WTC11 (cell line): ENCODE data around the gene C5orf58. TPM values are rescaled to one million over a fixed set of nuclear protein-coding genes. Genes with fewer than 3 reads are reported as not detected.

Experiments used
- ATAC-seq: fragments of 200-7000 bp; cut with Tn5 transposase; 2 replicates; pipeline ENCODE4 v1.10.0; 2021; ENCODE audit warnings: mild to moderate bottlenecking, moderate library complexity
- CTCF ChIA-PET: fragments of 300-600 bp; sonication (Branson Sonifier 250); formaldehyde crosslinking; loops from one replicate; lab custom pipeline; 2021; ENCODE audit warnings: antibody characterized with exemption; lab: Charles Lee
- POLR2A ChIA-PET: fragments of 350-600 bp; sonication (Branson Sonifier 250); formaldehyde crosslinking; loops from one replicate; lab custom pipeline; 2021; ENCODE audit warnings: antibody characterized with exemption; lab: Charles Lee
- DNase-seq: peaks from one replicate; pipeline ENCODE4 v3.0.0; 2021; ENCODE audit warnings: low spot score
- H3K27ac Mint-ChIP-seq: 2 replicates; pipeline ENCODE4 v1.8.0; 2021; ENCODE audit warnings: mixed read lengths
- H3K27me3 Mint-ChIP-seq: 2 replicates; pipeline ENCODE4 v1.8.0; 2021; ENCODE audit warnings: low read depth, mild to moderate bottlenecking, moderate library complexity, mixed read lengths
- H3K36me3 Mint-ChIP-seq: 2 replicates; pipeline ENCODE4 v1.8.0; 2021; ENCODE audit warnings: mixed read lengths
- H3K4me1 Mint-ChIP-seq: 2 replicates; pipeline ENCODE4 v1.8.0; 2022; ENCODE audit warnings: mixed read lengths
- H3K4me3 Mint-ChIP-seq: 2 replicates; pipeline ENCODE4 v1.8.0; 2021; ENCODE audit warnings: mild to moderate bottlenecking, moderate library complexity, mixed read lengths
- H3K9me3 Mint-ChIP-seq: 2 replicates; pipeline ENCODE4 v1.8.0; 2021; ENCODE audit warnings: mixed read lengths
- CBFB ChIP-seq: sonication (generic); formaldehyde crosslinking; IDR thresholded peaks from 2 replicates; pipeline ENCODE4 v1.8.1; 2022; ENCODE audit warnings: mild to moderate bottlenecking, low read depth, missing genetic modification reagents
- EMX1 ChIP-seq: fragments of 250-450 bp; sonication (Bioruptor Pico); IDR thresholded peaks from 2 replicates; pipeline ENCODE4 v1.8.0; 2021; ENCODE audit warnings: mild to moderate bottlenecking
- ESRRA ChIP-seq: sonication (generic); formaldehyde crosslinking; IDR thresholded peaks from 2 replicates; pipeline ENCODE4 v1.8.1; 2022; ENCODE audit warnings: mild to moderate bottlenecking, missing genetic modification reagents, borderline replicate concordance
- IRF2 ChIP-seq: sonication (generic); formaldehyde crosslinking; IDR thresholded peaks from 2 replicates; pipeline ENCODE4 v1.8.0; 2022; ENCODE audit warnings: low read depth, missing genetic modification reagents, borderline replicate concordance
- JUN ChIP-seq: sonication (generic); formaldehyde crosslinking; IDR thresholded peaks from 2 replicates; pipeline ENCODE4 v1.8.0; 2023; ENCODE audit warnings: mild to moderate bottlenecking, missing genetic modification reagents
- NR2C2 ChIP-seq: sonication (generic); formaldehyde crosslinking; IDR thresholded peaks from 2 replicates; pipeline ENCODE4 v1.8.0; 2022; ENCODE audit warnings: mild to moderate bottlenecking, missing genetic modification reagents
- PRRX2 ChIP-seq: fragments of 250-450 bp; sonication (Bioruptor Pico); IDR thresholded peaks from 2 replicates; pipeline ENCODE4 v1.8.0; 2021; ENCODE audit warnings: mild to moderate bottlenecking
- SOX15 ChIP-seq: fragments of 250-450 bp; sonication (Bioruptor Pico); IDR thresholded peaks from 2 replicates; pipeline ENCODE4 v1.9.0; 2021; ENCODE audit warnings: mild to moderate bottlenecking
- TP53 ChIP-seq: sonication (generic); formaldehyde crosslinking; IDR thresholded peaks from 2 replicates; pipeline ENCODE4 v1.8.1; 2023; ENCODE audit warnings: mild to moderate bottlenecking, missing genetic modification reagents
- ZNF138 ChIP-seq: sonication (generic); formaldehyde crosslinking; conservative IDR thresholded peaks from 2 replicates; pipeline ENCODE4 v1.8.1; 2022; ENCODE audit warnings: mild to moderate bottlenecking, moderate library complexity, missing genetic modification reagents
- ZNF232 ChIP-seq: sonication (generic); formaldehyde crosslinking; IDR thresholded peaks from 2 replicates; pipeline ENCODE4 v1.8.0; 2022; ENCODE audit warnings: mild to moderate bottlenecking, missing genetic modification reagents
- ZNF317 ChIP-seq: sonication (generic); formaldehyde crosslinking; IDR thresholded peaks from 2 replicates; pipeline ENCODE4 v1.8.1; 2023; ENCODE audit warnings: low read depth, mild to moderate bottlenecking, moderate library complexity, missing genetic modification reagents, borderline replicate concordance
- ZNF396 ChIP-seq: fragments of 250-450 bp; sonication (Bioruptor Pico); IDR thresholded peaks from 2 replicates; pipeline ENCODE4 v1.8.0; 2021; ENCODE audit warnings: mild to moderate bottlenecking, moderate library complexity, borderline replicate concordance
- ZNF416 ChIP-seq: fragments of 250-450 bp; sonication (Bioruptor Pico); IDR thresholded peaks from 2 replicates; pipeline ENCODE4 v1.9.0; 2021; ENCODE audit warnings: mild to moderate bottlenecking, inconsistent platforms
- ZNF671 ChIP-seq: fragments of 250-450 bp; sonication (Bioruptor Pico); IDR thresholded peaks from 2 replicates; pipeline ENCODE4 v1.8.0; 2021; ENCODE audit warnings: mild to moderate bottlenecking
- total RNA-seq: library from RNA; stranded (reverse); gene quantifications from 3 replicates; pipeline ENCODE4 v1.2.3, GENCODE V29; 2021
- TF ChIP-seq, protein P1 (sequence below): fragments of 200-600 bp; IDR thresholded peaks from 2 replicates; pipeline ENCODE4 v1.8.0; 2022; ENCODE audit warnings: antibody characterized with exemption
- TF ChIP-seq, protein P2 (sequence below): sonication (generic); formaldehyde crosslinking; IDR thresholded peaks from 2 replicates; pipeline ENCODE4 v1.8.1; 2023; ENCODE audit warnings: mild to moderate bottlenecking, moderate library complexity, missing genetic modification reagents
- TF ChIP-seq, protein P3 (sequence below): fragments of 250-450 bp; sonication (Bioruptor Pico); IDR thresholded peaks from 2 replicates; pipeline ENCODE4 v2.1.2; 2022; ENCODE audit warnings: mild to moderate bottlenecking, moderate library complexity
- TF ChIP-seq, protein P4 (sequence below): sonication (generic); formaldehyde crosslinking; IDR thresholded peaks from 2 replicates; pipeline ENCODE4 v1.8.0; 2022; ENCODE audit warnings: missing genetic modification reagents
- TF ChIP-seq, protein P5 (sequence below): sonication (generic); formaldehyde crosslinking; IDR thresholded peaks from 2 replicates; pipeline ENCODE4 v1.8.1; 2023; ENCODE audit warnings: mild to moderate bottlenecking, missing genetic modification reagents
- TF ChIP-seq, protein P6 (sequence below): sonication (generic); formaldehyde crosslinking; IDR thresholded peaks from 2 replicates; pipeline ENCODE4 v1.8.1; 2022; ENCODE audit warnings: mild to moderate bottlenecking, moderate library complexity, missing genetic modification reagents

C5orf58 gene
- total RNA-seq, 1 experiment from 2014 or later, result 2.0 TPM

DNA sequence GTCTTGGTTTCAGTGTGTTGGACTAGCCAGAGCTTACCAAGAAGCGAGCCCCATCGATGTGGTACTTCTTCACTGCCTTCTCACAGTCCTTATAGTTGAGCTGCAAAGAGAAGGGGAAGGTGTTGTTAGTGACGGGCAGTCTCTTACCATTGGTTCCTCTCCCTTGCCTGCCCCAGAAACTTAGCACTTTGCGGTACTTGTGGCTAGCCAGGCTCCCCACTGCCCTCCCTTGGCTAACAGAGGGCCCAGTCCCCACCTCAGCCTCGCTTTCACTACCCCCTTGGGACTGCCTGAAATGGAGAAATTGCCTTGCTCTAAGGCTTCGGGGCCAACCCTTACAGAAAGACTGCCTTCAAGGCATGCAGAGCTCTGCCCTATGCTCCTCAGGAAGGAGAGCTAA, 60.5 kb downstream of the C5orf58 start:
- peaks cover 12% of the 10 kb centered on the region for H3K27me3 Mint-ChIP-seq
- ChIA-PET CTCF (interaction anchor here (0.8 to 2.2 kb wide), 3 partner anchors 10 to 111 kb away, joined by 4 to 11 read pairs (median 6); no protein-coding TSS in a partner anchor), POLR2A (no interaction called here)
- H3K9me3 Mint-ChIP-seq, result peaks cover 19% of the 10 kb centered on the region
- DNase-seq, result no peak
- H3K27ac Mint-ChIP-seq, result no peak overlapping the region
- TF ChIP-seq ZNF317 (CRISPR knock-in tag) (no peak), NR2C2 (CRISPR knock-in tag) (no peak), CBFB (CRISPR knock-in tag) (no peak), ZNF416 (CRISPR knock-in tag) (no peak)
- TF ChIP-seq, protein P1, sequence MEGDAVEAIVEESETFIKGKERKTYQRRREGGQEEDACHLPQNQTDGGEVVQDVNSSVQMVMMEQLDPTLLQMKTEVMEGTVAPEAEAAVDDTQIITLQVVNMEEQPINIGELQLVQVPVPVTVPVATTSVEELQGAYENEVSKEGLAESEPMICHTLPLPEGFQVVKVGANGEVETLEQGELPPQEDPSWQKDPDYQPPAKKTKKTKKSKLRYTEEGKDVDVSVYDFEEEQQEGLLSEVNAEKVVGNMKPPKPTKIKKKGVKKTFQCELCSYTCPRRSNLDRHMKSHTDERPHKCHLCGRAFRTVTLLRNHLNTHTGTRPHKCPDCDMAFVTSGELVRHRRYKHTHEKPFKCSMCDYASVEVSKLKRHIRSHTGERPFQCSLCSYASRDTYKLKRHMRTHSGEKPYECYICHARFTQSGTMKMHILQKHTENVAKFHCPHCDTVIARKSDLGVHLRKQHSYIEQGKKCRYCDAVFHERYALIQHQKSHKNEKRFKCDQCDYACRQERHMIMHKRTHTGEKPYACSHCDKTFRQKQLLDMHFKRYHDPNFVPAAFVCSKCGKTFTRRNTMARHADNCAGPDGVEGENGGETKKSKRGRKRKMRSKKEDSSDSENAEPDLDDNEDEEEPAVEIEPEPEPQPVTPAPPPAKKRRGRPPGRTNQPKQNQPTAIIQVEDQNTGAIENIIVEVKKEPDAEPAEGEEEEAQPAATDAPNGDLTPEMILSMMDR, result no peak
- TF ChIP-seq, protein P2, sequence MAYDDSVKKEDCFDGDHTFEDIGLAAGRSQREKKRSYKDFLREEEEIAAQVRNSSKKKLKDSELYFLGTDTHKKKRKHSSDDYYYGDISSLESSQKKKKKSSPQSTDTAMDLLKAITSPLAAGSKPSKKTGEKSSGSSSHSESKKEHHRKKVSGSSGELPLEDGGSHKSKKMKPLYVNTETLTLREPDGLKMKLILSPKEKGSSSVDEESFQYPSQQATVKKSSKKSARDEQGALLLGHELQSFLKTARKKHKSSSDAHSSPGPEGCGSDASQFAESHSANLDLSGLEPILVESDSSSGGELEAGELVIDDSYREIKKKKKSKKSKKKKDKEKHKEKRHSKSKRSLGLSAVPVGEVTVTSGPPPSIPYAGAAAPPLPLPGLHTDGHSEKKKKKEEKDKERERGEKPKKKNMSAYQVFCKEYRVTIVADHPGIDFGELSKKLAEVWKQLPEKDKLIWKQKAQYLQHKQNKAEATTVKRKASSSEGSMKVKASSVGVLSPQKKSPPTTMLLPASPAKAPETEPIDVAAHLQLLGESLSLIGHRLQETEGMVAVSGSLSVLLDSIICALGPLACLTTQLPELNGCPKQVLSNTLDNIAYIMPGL, result no peak
- TF ChIP-seq, protein P3, sequence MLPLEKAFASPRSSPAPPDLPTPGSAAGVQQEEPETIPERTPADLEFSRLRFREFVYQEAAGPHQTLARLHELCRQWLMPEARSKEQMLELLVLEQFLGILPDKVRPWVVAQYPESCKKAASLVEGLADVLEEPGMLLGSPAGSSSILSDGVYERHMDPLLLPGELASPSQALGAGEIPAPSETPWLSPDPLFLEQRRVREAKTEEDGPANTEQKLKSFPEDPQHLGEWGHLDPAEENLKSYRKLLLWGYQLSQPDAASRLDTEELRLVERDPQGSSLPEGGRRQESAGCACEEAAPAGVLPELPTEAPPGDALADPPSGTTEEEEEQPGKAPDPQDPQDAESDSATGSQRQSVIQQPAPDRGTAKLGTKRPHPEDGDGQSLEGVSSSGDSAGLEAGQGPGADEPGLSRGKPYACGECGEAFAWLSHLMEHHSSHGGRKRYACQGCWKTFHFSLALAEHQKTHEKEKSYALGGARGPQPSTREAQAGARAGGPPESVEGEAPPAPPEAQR (CRISPR knock-in tag), result no peak
- no peak overlapping the region for H3K4me3 Mint-ChIP-seq
- ATAC-seq, result peak; percentile 74
- H3K4me1 Mint-ChIP-seq, result peaks cover 15% of the 10 kb centered on the region
- peaks cover 20% of the 10 kb centered on the region for H3K36me3 Mint-ChIP-seq

DNA sequence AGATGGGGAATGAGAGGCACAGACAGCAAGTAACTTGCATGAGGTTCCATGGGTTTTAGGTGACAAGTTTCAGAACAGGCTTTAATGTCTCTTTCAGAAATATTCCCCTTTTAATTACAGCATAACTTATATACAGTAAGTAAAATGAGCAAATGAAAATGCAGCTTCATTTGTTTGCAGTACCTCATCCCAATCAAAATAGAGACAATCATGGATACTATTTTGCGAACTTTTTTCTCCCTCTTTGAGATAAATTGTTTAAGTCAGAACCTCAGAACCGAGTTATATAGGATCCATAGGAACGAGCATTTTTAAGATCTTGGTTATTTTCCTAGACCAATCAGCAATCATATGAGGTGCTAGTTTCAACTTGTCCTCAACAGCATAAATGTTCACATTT, 61.3 kb downstream of the C5orf58 start:
- no peak for TF ChIP-seq IRF2 (CRISPR knock-in tag)
- TF ChIP-seq, protein P4, sequence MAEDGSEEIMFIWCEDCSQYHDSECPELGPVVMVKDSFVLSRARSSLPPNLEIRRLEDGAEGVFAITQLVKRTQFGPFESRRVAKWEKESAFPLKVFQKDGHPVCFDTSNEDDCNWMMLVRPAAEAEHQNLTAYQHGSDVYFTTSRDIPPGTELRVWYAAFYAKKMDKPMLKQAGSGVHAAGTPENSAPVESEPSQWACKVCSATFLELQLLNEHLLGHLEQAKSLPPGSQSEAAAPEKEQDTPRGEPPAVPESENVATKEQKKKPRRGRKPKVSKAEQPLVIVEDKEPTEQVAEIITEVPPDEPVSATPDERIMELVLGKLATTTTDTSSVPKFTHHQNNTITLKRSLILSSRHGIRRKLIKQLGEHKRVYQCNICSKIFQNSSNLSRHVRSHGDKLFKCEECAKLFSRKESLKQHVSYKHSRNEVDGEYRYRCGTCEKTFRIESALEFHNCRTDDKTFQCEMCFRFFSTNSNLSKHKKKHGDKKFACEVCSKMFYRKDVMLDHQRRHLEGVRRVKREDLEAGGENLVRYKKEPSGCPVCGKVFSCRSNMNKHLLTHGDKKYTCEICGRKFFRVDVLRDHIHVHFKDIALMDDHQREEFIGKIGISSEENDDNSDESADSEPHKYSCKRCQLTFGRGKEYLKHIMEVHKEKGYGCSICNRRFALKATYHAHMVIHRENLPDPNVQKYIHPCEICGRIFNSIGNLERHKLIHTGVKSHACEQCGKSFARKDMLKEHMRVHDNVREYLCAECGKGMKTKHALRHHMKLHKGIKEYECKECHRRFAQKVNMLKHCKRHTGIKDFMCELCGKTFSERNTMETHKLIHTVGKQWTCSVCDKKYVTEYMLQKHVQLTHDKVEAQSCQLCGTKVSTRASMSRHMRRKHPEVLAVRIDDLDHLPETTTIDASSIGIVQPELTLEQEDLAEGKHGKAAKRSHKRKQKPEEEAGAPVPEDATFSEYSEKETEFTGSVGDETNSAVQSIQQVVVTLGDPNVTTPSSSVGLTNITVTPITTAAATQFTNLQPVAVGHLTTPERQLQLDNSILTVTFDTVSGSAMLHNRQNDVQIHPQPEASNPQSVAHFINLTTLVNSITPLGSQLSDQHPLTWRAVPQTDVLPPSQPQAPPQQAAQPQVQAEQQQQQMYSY (CRISPR knock-in tag), result no peak
- no peak overlapping the region for H3K27ac Mint-ChIP-seq
- H3K9me3 Mint-ChIP-seq, result peaks cover 17% of the 10 kb centered on the region
- H3K4me3 Mint-ChIP-seq, result no peak overlapping the region
- no peak for ATAC-seq
- H3K4me1 Mint-ChIP-seq, result peaks cover 15% of the 10 kb centered on the region
- H3K27me3 Mint-ChIP-seq, result peaks cover 8% of the 10 kb centered on the region; the same call in 1 of the 2 replicates
- POLR2A ChIA-PET, result no interaction called here
- CTCF ChIA-PET, result interaction anchor here (0.8 to 2.2 kb wide), 2 partner anchors 9 to 28 kb away, joined by 4 to 11 read pairs; no protein-coding TSS in a partner anchor
- DNase-seq, result no peak
- peaks cover 14% of the 10 kb centered on the region for H3K36me3 Mint-ChIP-seq

DNA sequence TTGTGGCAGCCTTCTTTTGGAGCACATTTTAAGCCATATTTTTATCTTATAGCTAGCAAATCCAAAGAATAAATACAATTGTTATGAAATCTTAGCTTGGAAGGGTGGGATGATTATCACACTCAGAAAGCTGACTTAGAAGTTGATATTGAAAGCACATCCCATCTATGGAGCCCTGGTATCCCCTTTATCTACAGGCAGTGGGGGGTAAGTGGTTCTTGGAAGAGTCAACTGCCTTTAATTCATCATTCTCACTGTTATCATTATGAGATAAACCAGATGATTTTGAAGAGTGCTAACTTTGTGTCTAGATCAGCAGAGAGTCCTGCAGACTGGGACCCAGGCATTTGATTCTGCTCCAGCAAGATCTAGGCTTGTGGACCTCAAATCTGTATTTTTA, 61.8 kb downstream of the C5orf58 start:
- peaks cover 10% of the 10 kb centered on the region for H3K36me3 Mint-ChIP-seq
- CTCF ChIA-PET, result no interaction called here
- no peak for ATAC-seq
- peaks cover 8% of the 10 kb centered on the region; the same call in 1 of the 2 replicates for H3K27me3 Mint-ChIP-seq
- H3K4me1 Mint-ChIP-seq, result peaks cover 15% of the 10 kb centered on the region
- POLR2A ChIA-PET, result no interaction called here
- no peak overlapping the region for H3K27ac Mint-ChIP-seq
- no peak for TF ChIP-seq TP53 (CRISPR knock-in tag)
- TF ChIP-seq, protein P5, sequence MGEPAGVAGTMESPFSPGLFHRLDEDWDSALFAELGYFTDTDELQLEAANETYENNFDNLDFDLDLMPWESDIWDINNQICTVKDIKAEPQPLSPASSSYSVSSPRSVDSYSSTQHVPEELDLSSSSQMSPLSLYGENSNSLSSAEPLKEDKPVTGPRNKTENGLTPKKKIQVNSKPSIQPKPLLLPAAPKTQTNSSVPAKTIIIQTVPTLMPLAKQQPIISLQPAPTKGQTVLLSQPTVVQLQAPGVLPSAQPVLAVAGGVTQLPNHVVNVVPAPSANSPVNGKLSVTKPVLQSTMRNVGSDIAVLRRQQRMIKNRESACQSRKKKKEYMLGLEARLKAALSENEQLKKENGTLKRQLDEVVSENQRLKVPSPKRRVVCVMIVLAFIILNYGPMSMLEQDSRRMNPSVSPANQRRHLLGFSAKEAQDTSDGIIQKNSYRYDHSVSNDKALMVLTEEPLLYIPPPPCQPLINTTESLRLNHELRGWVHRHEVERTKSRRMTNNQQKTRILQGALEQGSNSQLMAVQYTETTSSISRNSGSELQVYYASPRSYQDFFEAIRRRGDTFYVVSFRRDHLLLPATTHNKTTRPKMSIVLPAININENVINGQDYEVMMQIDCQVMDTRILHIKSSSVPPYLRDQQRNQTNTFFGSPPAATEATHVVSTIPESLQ (CRISPR knock-in tag), result no peak
- TF ChIP-seq SOX15 (CRISPR knock-in tag), result no peak
- TF ChIP-seq ZNF671, result no peak
- no peak for TF ChIP-seq ESRRA
- TF ChIP-seq ZNF232 (CRISPR knock-in tag), result no peak
- TF ChIP-seq ZNF138 (CRISPR knock-in tag), result no peak
- TF ChIP-seq, protein P6, sequence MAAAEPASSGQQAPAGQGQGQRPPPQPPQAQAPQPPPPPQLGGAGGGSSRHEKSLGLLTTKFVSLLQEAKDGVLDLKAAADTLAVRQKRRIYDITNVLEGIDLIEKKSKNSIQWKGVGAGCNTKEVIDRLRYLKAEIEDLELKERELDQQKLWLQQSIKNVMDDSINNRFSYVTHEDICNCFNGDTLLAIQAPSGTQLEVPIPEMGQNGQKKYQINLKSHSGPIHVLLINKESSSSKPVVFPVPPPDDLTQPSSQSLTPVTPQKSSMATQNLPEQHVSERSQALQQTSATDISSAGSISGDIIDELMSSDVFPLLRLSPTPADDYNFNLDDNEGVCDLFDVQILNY (CRISPR knock-in tag), result no peak
- TF ChIP-seq JUN, result no peak
- TF ChIP-seq ZNF396, result no peak
- TF ChIP-seq EMX1, result no peak
- TF ChIP-seq PRRX2 (CRISPR knock-in tag), result no peak
- TF ChIP-seq, all 79 proteins: peak for 0
- H3K4me3 Mint-ChIP-seq, result no peak overlapping the region
- DNase-seq, result no peak
- H3K9me3 Mint-ChIP-seq, result peaks cover 13% of the 10 kb centered on the region
